HG02973 (cell line): ENCODE results near the gene RFX2.
A peak's percentile ranks its signal among the peaks of the same experiment; 100 is the strongest.

Experiments used
- ATAC-seq: cut with Tn5 transposase; IDR thresholded peaks from one replicate; pipeline ENCODE4 v1.9.1; 2021; ENCODE audit warnings: moderate library complexity; ENCODE audit not compliant: unreplicated experiment

The RFX2 gene

GRCh38 chr19:6105444-6105843, 4.9 kb downstream of the RFX2 start:
- no peak for ATAC-seq

GRCh38 chr19:6103894-6104293, 6.4 kb downstream of the RFX2 start:
- ATAC-seq = no peak

GRCh38 chr19:6103217-6103644, 7.1 kb downstream of the RFX2 start:
- ATAC-seq = no peak

- no peak for ATAC-seq
Measured at GRCh38 chr19:6101991-6102390, 8.3 kb downstream of the RFX2 start.

- ATAC-seq = no peak
Measured at GRCh38 chr19:6101291-6101825, 8.9 kb downstream of the RFX2 start.

- ATAC-seq = no peak
Measured at GRCh38 chr19:6100284-6100915, 9.9 kb downstream of the RFX2 start.

- no peak for ATAC-seq
Measured at GRCh38 chr19:6099599-6099998, 10.7 kb downstream of the RFX2 start.

- no peak for ATAC-seq
Measured at GRCh38 chr19:6099033-6099432, 11.3 kb downstream of the RFX2 start.

- no peak for ATAC-seq
Measured at GRCh38 chr19:6098574-6098973, 11.7 kb downstream of the RFX2 start.

GRCh38 chr19:6097911-6098310, 12.4 kb downstream of the RFX2 start:
- no peak for ATAC-seq

- no peak for ATAC-seq
Measured at GRCh38 chr19:6095760-6096159, 14.5 kb downstream of the RFX2 start.

- ATAC-seq = no peak
Measured at GRCh38 chr19:6092329-6093286, 17.7 kb downstream of the RFX2 start.

GRCh38 chr19:6091771-6092291, 18.5 kb downstream of the RFX2 start:
- ATAC-seq = no peak

- ATAC-seq = no peak
Measured at GRCh38 chr19:6090634-6091033, 19.7 kb downstream of the RFX2 start.

GRCh38 chr19:6088602-6089049, 21.7 kb downstream of the RFX2 start:
- no peak for ATAC-seq

GRCh38 chr19:6087074-6087571, 23.2 kb downstream of the RFX2 start:
- peak; percentile 47 for ATAC-seq

- ATAC-seq = no peak
Measured at GRCh38 chr19:6086068-6086788, 24.1 kb downstream of the RFX2 start.

- ATAC-seq = no peak
Measured at GRCh38 chr19:6084821-6085220, 25.5 kb downstream of the RFX2 start.

- ATAC-seq = no peak
Measured at GRCh38 chr19:6079107-6079506, 31.2 kb downstream of the RFX2 start.

GRCh38 chr19:6078068-6078467, 32.2 kb downstream of the RFX2 start:
- no peak for ATAC-seq
